Bone marrow (tissue), 2 donors: ENCODE measurements around the gene KYNU.
"Not testable (repeated sequence)": the region's sequence is repeated elsewhere in the genome, so short reads cannot be mapped to it uniquely, and the experiment has no call there.

Experiments used
- DNase-seq, 2 donors: peaks; one replicate each; lab custom pipeline; 2025; lab: John Stamatoyannopoulos, UW

Gene KYNU

GRCh38 chr2:142915502-142915901 is 38.0 kb downstream of the KYNU start:
- DNase-seq, result no peak

GRCh38 chr2:142918624-142919023 is 41.2 kb downstream of the KYNU start:
- no peak for DNase-seq

GRCh38 chr2:142920571-142920970 is 43.1 kb downstream of the KYNU start:
- DNase-seq, result no peak

GRCh38 chr2:142926445-142926844 is 49.0 kb downstream of the KYNU start:
- no peak for DNase-seq

- DNase-seq, result no peak
These were observed 53.5 kb downstream of the KYNU start for GRCh38 chr2:142930835-142931398.

GRCh38 chr2:142933916-142934315 is 56.5 kb downstream of the KYNU start:
- DNase-seq, result no peak

GRCh38 chr2:142935563-142936089 is 58.2 kb downstream of the KYNU start:
- DNase-seq, result no peak

- no peak for DNase-seq
These were observed 59.2 kb downstream of the KYNU start for GRCh38 chr2:142936629-142937028.

- DNase-seq, result no peak
These were observed 59.9 kb downstream of the KYNU start for GRCh38 chr2:142937347-142937746.

- DNase-seq, result no peak
These were observed 60.8 kb downstream of the KYNU start for GRCh38 chr2:142938240-142938639.

- no peak for DNase-seq
These were observed 63.3 kb downstream of the KYNU start for GRCh38 chr2:142940606-142941223.

GRCh38 chr2:142942690-142943089 is 65.2 kb downstream of the KYNU start:
- DNase-seq, result no peak

- DNase-seq, result no peak
These were observed 66.8 kb downstream of the KYNU start for GRCh38 chr2:142944264-142944663.

- no peak for DNase-seq
These were observed 67.3 kb downstream of the KYNU start for GRCh38 chr2:142944721-142945120.

GRCh38 chr2:142946941-142947340 is 69.5 kb downstream of the KYNU start:
- no peak for DNase-seq

GRCh38 chr2:142948723-142949122 is 71.3 kb downstream of the KYNU start:
- DNase-seq, result not testable (repeated sequence)

GRCh38 chr2:142950323-142950722 is 72.9 kb downstream of the KYNU start:
- not testable (repeated sequence) for DNase-seq

- DNase-seq, result no peak
These were observed 73.9 kb downstream of the KYNU start for GRCh38 chr2:142951190-142952007.

- no peak for DNase-seq
These were observed 74.6 kb downstream of the KYNU start for GRCh38 chr2:142952018-142952417.

- no peak for DNase-seq
These were observed 75.5 kb downstream of the KYNU start for GRCh38 chr2:142952793-142953494.

GRCh38 chr2:142954493-142954892 is 77.0 kb downstream of the KYNU start:
- DNase-seq, result no peak

GRCh38 chr2:142957144-142957543 is 79.7 kb downstream of the KYNU start:
- no peak for DNase-seq
